NCI-H2227 (cell line): Measurements from ENCODE around the gene KLHL33.

Experiments used
- DNase-seq: peaks from one replicate; lab custom pipeline; 2025; ENCODE audit not compliant: unreplicated experiment; lab: John Stamatoyannopoulos, UW

The KLHL33 gene

GRCh38 chr14:20376071-20376588 is 59.8 kb downstream of the KLHL33 start:
- no peak for DNase-seq
